Measurements from ENCODE around the gene MAPKAP1. TPM values are rescaled to one million over a fixed set of nuclear protein-coding genes. Genes with fewer than 3 reads are reported as not detected.

Gene MAPKAP1
- total and polyA plus RNA-seq, 9 of the 15 experiments (the other 6 are each of a cell fraction or from before 2014, with no cell fraction given), result 2.6 to 82.1 (median 61.1) TPM

DNA sequence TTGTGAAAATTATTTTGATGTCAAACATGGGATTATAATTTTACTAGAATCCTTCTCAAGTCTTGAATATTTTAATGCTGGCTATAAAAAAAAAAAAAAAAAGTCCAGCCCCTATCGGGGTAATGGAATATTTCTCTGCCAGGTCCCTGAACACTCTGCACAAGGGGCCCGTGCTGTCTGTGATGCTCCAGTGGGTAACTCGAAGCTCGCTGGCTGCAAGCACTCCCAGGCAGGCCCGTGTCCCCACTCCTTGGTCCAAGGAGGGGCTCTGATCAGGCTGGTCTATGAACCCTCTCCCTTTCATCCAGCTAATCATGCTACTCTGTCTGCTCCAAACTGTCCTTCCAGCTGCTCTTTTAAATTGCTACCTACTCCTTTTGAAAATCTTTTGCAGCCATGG is 264.6 kb downstream of the MAPKAP1 start:
- Histone ChIP-seq H3K9me3 (replicated peaks; ENCODE audit: control insufficient read depth, insufficient read depth, low read depth, low read length) (no peaks in the 10 kb centered on the region), H3K4me2 (ENCODE audit: insufficient read depth, low read length) (no peak overlapping the region), H3K9ac (ENCODE audit: insufficient read depth in 1 of 2, low read depth in 2 of 2, low read length in 2 of 2) (no peak overlapping the region), H2AFZ (ENCODE audit: low read depth, low read length) (no peak overlapping the region), H4K20me1 (replicated peaks; ENCODE audit: control insufficient read depth, insufficient read depth, low read length) (no peaks in the 10 kb centered on the region), H3K79me2 (ENCODE audit: control insufficient read depth, insufficient read depth, low read length) (no peaks in the 10 kb centered on the region), H3K36me3 (ENCODE audit: control insufficient read depth, insufficient read depth, low read length) (peaks cover 11% of the 10 kb centered on the region; the same call in 2 of the 3 replicates), H3K27ac (ENCODE audit: extremely low read depth, low read depth, low read length) (no peak overlapping the region), H3K4me3 (no peak overlapping the region), H3K9me1 (ENCODE audit: control insufficient read depth, insufficient read depth, low read length) (no peaks in the 10 kb centered on the region), H3K27me3 (ENCODE audit: control insufficient read depth in 2 of 2, insufficient read depth in 2 of 2, low read length in 2 of 2) (no peaks in the 10 kb centered on the region), H3K4me1 (replicated peaks in 1 of 2; ENCODE audit: control insufficient read depth in 2 of 2, insufficient read depth in 2 of 2, low read length in 2 of 2) (peaks cover 0 to 19% of the 10 kb centered on the region in 2 experiments; a peak in 1 of 5 replicates)
- FAIRE-seq (no peak), DNase-seq (ENCODE audit: extremely low read depth in 1 of 4, low spot score in 3 of 4) (no peak), ATAC-seq (no peak)
- no TSS peak for BruUV-seq (replicated peaks)
- WGBS (ENCODE audit: insufficient coverage, low coverage, missing lambda C conversion rate), result 69% methylated on average over 5 of the region's 5 CpGs
- TF ChIP-seq ZFP36 (IDR thresholded peaks at IDR 0.05; ENCODE audit: low read depth, low read length, partially characterized antibody) (no peak), CBFB (CRISPR knock-in tag; IDR thresholded peaks at IDR 0.05) (no peak), RBBP5 (IDR thresholded peaks at IDR 0.05; ENCODE audit: borderline replicate concordance, insufficient read depth, low read length, poor library complexity, severe bottlenecking) (no peak), NCOA4 (IDR thresholded peaks at IDR 0.05; ENCODE audit: partially characterized antibody) (no peak), HIVEP1 (CRISPR knock-in tag; IDR thresholded peaks at IDR 0.05) (no peak), ZBTB49 (CRISPR knock-in tag; IDR thresholded peaks at IDR 0.05; ENCODE audit: borderline replicate concordance) (no peak)
- TF ChIP-seq, protein P1, sequence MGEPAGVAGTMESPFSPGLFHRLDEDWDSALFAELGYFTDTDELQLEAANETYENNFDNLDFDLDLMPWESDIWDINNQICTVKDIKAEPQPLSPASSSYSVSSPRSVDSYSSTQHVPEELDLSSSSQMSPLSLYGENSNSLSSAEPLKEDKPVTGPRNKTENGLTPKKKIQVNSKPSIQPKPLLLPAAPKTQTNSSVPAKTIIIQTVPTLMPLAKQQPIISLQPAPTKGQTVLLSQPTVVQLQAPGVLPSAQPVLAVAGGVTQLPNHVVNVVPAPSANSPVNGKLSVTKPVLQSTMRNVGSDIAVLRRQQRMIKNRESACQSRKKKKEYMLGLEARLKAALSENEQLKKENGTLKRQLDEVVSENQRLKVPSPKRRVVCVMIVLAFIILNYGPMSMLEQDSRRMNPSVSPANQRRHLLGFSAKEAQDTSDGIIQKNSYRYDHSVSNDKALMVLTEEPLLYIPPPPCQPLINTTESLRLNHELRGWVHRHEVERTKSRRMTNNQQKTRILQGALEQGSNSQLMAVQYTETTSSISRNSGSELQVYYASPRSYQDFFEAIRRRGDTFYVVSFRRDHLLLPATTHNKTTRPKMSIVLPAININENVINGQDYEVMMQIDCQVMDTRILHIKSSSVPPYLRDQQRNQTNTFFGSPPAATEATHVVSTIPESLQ (CRISPR knock-in tag; IDR thresholded peaks at IDR 0.05), result no peak
- intact Hi-C loops (cut with micrococcal nuclease), result no loop called here
- ChIA-PET CTCF (ENCODE audit: low intra/inter-chr PET ratio) (no interaction called here), POLR2A (no interaction called here)
- in situ Hi-C loops (cut with MboI), result no loop called here

Measured in K562 (cell line).